Cortex of kidney (tissue), 1 donor: ENCODE data around the gene MROH7.

ENCODE experiments used
- DNase-seq: peaks from one replicate; lab custom pipeline; 2025; lab: John Stamatoyannopoulos, UW

Gene MROH7

GRCh38 chr1:54742282-54742681 is 100.7 kb downstream of the MROH7 start:
- no peak for DNase-seq

DNA sequence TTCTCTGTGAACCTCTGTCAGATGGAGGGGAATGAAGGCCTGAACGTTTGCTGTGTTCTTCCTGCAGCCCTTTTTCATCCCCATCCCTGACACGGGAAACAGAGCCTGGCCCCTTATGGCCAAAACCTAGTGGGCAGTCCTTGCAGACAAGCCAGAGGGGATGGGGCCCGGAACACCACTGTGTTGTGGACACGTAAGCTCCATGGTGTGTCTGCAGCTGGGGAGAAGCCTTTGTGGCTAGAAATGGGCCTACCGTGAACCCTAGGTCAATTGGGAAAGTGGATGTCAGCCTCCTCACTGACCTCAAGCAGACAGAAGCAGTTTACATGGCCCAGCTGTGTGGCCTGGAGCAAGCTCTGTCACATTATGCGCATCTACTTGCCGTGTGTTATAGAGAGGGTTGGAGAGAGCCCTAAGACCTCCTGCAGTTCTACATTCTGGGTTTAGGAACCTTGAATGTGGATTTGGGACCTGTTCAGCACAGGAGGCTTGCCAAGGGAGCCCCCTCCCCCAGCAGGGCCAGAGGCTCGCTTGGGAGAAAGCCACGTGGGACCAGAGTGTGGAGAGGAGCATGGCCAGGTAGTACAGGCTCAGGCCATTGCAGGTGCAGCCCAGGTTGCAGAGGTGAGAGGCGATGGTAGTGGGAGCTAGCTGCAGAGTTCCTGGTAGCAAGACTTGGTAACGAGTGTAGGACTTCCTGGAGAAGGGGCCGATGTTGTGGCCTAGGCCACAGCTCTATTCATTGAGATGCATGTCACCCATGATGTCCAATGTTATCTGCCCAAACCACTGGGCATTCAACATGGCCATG is 102.0 kb downstream of the MROH7 start:
- no peak for DNase-seq

GRCh38 chr1:54744696-54745095 is 103.1 kb downstream of the MROH7 start:
- DNase-seq, result no peak

- DNase-seq, result no peak
These were observed 103.7 kb downstream of the MROH7 start for GRCh38 chr1:54745274-54745673.

DNA sequence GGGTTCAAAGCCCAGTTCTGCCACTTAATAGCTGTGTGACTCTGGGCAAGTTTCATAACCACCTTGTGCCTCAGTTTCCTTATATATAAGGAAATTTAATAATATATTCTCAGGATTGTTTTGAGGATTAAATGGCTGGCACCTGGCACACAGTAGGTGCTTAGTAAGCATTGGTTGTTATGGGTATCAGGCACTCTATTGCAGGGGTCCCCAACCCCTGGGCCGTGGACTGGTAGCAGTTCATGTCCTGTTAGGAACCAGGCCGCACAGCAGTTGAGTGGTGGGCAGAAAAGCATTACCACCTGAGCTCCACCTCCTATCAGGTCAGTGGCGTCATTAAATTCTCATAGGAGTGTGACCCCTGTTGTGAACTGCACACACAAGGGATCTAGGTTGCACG is 104.3 kb downstream of the MROH7 start:
- DNase-seq, result no peak

GRCh38 chr1:54748094-54748835 is 106.7 kb downstream of the MROH7 start:
- no peak for DNase-seq

GRCh38 chr1:54750596-54750995 is 109.0 kb downstream of the MROH7 start:
- no peak for DNase-seq

DNA sequence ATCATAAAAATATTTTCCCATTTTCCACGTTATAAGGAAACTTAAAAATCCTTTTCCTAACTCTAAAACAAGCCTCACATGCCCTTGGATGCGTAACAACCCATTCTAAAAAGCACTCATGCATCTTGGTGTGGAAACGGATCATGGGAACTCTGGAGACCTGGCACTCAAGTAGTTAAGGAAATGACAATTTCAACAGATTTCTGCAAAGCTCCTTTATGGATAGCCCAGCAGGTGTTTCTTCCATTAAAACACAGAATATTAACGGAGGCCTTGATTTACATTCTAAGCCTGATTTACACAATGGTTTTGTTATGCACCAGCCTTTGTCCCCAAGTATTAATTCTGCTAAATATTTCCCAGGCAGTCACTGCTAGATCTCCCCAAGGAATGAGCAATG is 109.8 kb downstream of the MROH7 start:
- DNase-seq, result no peak

- no peak for DNase-seq
These were observed 112.5 kb downstream of the MROH7 start for GRCh38 chr1:54754045-54754444.

DNA sequence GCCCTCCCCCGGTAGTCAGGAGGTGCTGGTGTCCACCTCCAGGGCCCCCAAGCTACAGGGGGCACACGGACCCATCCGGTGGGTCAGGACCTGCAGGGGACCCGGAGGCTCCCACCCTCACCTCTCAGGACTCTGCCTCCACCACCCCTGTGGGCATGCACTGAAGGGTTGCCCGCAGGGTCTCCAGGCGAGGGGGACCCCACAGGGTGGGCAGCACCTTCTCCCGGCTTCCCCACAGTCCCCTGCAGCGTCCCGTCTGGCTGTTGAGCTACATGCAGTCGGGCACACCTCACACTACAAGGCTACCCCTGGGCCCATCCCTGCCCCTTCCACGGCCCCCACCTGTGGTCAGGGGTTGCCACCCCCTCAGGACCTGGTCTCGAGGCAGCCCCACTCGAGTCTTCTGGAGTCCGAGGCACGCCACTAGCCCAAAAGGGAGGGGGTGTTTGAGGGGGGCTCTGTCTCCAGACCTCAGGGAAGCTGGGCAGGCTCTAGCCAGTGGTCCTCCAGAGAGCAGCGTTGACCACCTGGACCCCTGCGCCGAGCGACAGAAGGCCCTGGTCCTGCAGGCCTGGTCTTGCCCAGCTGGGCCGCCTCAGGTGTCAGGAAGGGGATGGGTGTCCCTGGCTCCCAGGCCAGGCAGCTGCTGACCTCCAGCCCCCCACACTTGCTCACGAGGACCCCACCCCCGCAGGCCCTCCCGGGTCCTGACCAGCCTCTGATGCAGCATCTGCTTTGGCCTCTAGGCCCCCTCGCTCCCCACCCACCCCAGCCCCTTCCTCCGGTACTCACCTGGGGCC is 113.1 kb downstream of the MROH7 start:
- no peak for DNase-seq

- DNase-seq, result no peak
These were observed 116.2 kb downstream of the MROH7 start for GRCh38 chr1:54757833-54758232.

DNA sequence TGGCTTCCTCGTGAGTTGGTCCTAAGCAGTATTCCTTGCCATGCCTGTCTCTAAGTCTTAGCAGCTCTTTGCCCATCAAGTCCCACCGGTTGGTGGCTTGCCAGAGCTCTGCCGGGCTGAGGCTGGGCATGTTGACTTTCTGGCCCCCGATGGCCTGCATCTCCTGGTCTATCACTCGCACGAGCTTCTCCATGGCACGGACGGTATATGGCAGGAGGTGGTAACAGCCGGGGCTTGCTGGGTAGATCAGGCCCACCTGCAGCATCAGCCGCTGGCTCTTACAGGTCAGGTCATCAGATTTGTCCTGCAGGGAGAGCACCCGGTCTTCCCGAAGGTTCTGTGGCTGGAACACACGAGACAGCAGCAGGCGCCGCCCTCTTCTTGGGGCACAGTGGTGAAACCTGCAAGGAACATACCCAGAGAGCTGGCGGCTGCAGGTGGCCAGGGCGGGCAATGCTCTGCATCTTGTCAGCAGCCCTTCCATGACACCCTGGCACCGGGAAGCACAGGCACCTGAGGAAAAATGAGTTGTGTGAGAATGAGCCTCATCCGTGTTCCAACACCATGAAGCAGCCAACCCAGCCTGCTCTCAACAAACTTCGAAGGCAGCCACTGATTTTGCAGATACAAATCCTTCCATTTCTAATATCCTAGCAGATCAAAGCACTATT is 117.2 kb downstream of the MROH7 start:
- DNase-seq, result no peak
